ENCODE data around the gene SYNM. TPM values are rescaled to one million over a fixed set of nuclear protein-coding genes. Genes with fewer than 3 reads are reported as not detected.

Gene SYNM
- polyA plus RNA-seq, 1 donor from 2014 or later: 5.7 TPM

DNA sequence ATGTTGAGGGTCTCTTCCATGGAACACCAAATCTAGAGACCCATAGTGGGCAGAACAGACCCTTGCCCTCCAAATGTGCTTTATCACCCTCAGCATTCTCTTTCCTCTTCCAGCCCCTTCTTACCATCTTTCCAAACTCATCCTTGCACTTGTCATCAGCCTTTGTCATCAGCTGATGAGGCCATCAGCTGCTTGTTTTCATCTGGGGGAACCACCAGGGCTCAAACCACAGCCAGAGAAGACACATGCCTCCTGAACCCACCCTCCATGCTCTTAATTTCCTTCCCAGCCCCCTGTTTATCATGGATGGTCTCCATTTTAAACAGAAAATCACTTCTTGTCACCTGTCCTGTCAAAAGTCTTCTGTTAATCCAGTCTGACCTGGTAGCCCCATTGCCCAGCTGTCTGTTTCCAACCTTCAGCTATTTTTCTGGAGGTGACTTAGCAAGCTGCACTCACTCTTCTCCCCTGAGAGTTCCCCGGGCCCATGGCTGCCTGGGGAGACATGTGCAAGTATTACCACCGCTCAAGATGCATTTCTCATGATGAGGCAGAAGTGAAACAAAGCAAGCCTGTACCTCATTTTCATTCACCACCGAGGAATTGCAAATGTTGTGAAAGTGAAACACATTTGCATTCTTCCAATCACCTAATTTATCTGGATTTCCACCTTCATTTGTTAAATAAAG, 14.7 kb upstream of the SYNM start:
- no peak overlapping the region for H2AFZ ChIP-seq (ENCODE audit: low read depth, low read length)
- no peaks in the 10 kb centered on the region for H3K9me3 ChIP-seq (ENCODE audit: low read length)
- H3K4me3 ChIP-seq (ENCODE audit: low read length): no peak overlapping the region
- no peak overlapping the region for H3K9ac ChIP-seq (ENCODE audit: low read length)
- no peak overlapping the region for H3K4me2 ChIP-seq (ENCODE audit: low read length)
- H3K27me3 ChIP-seq (ENCODE audit: insufficient read depth, low read depth, low read length): no peaks in the 10 kb centered on the region
- H3K36me3 ChIP-seq (ENCODE audit: insufficient read depth, low read length): no peaks in the 10 kb centered on the region
- no peaks in the 10 kb centered on the region for H3F3A ChIP-seq (ENCODE audit: insufficient read depth, low read length, poor library complexity, severe bottlenecking)
- peak overlapping the region; percentile 39 for H3K27ac ChIP-seq (ENCODE audit: low read length)
- no peaks in the 10 kb centered on the region for H3K79me2 ChIP-seq (replicated peaks; ENCODE audit: insufficient read depth, low read length)
- no peaks in the 10 kb centered on the region for H4K20me1 ChIP-seq (ENCODE audit: insufficient read depth)
- TF ChIP-seq, protein P1, sequence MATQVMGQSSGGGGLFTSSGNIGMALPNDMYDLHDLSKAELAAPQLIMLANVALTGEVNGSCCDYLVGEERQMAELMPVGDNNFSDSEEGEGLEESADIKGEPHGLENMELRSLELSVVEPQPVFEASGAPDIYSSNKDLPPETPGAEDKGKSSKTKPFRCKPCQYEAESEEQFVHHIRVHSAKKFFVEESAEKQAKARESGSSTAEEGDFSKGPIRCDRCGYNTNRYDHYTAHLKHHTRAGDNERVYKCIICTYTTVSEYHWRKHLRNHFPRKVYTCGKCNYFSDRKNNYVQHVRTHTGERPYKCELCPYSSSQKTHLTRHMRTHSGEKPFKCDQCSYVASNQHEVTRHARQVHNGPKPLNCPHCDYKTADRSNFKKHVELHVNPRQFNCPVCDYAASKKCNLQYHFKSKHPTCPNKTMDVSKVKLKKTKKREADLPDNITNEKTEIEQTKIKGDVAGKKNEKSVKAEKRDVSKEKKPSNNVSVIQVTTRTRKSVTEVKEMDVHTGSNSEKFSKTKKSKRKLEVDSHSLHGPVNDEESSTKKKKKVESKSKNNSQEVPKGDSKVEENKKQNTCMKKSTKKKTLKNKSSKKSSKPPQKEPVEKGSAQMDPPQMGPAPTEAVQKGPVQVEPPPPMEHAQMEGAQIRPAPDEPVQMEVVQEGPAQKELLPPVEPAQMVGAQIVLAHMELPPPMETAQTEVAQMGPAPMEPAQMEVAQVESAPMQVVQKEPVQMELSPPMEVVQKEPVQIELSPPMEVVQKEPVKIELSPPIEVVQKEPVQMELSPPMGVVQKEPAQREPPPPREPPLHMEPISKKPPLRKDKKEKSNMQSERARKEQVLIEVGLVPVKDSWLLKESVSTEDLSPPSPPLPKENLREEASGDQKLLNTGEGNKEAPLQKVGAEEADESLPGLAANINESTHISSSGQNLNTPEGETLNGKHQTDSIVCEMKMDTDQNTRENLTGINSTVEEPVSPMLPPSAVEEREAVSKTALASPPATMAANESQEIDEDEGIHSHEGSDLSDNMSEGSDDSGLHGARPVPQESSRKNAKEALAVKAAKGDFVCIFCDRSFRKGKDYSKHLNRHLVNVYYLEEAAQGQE (IDR thresholded peaks at IDR 0.05; ENCODE audit: borderline replicate concordance): no peak
- TF ChIP-seq MXI1 (conservative IDR thresholded peaks at IDR 0.05; ENCODE audit: poor library complexity, severe bottlenecking): no peak
- no peak for TF ChIP-seq TAF1 (IDR thresholded peaks at IDR 0.05; ENCODE audit: low read depth)
- TF ChIP-seq POLR2AphosphoS5 (IDR thresholded peaks at IDR 0.05): no peak
- no peak for TF ChIP-seq SMC3 (conservative IDR thresholded peaks at IDR 0.05; ENCODE audit: poor library complexity)
- TF ChIP-seq, protein P2, sequence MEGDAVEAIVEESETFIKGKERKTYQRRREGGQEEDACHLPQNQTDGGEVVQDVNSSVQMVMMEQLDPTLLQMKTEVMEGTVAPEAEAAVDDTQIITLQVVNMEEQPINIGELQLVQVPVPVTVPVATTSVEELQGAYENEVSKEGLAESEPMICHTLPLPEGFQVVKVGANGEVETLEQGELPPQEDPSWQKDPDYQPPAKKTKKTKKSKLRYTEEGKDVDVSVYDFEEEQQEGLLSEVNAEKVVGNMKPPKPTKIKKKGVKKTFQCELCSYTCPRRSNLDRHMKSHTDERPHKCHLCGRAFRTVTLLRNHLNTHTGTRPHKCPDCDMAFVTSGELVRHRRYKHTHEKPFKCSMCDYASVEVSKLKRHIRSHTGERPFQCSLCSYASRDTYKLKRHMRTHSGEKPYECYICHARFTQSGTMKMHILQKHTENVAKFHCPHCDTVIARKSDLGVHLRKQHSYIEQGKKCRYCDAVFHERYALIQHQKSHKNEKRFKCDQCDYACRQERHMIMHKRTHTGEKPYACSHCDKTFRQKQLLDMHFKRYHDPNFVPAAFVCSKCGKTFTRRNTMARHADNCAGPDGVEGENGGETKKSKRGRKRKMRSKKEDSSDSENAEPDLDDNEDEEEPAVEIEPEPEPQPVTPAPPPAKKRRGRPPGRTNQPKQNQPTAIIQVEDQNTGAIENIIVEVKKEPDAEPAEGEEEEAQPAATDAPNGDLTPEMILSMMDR (IDR thresholded peaks at IDR 0.05; ENCODE audit: poor library complexity, severe bottlenecking): no peak
- no peak for TF ChIP-seq EZH2 (IDR thresholded peaks at IDR 0.05; ENCODE audit: borderline replicate concordance, insufficient read depth, low read length, poor library complexity, severe bottlenecking)
- TF ChIP-seq RAD21 (conservative IDR thresholded peaks at IDR 0.05): no peak
- no peak for TF ChIP-seq EP300 (conservative IDR thresholded peaks at IDR 0.05; ENCODE audit: poor library complexity, severe bottlenecking)
- no peaks in the 10 kb centered on the region for H3K9me2 ChIP-seq (ENCODE audit: insufficient read depth, low read length)

DNA sequence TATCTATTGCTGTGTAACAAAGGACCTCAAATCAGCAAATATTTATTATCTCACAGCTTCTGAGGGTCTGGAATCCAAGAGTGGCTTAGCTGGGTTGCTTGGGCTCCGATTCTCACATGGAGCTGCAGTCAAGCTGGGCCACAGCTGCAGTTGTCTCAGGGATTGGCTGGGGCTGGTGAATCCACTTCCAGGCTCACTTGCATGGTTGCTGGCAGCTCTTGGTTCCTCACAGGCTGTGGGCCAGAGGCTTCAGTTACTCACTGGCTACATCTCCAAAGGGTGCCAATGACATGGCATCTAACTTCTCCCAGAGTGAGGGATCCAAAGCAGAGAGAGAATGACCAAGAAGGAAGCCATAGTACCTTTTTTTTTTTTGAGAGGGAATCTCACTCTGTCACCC, 13.9 kb upstream of the SYNM start:
- H3K79me2 ChIP-seq (replicated peaks; ENCODE audit: insufficient read depth, low read length): no peaks in the 10 kb centered on the region
- H3K4me2 ChIP-seq (ENCODE audit: low read length): no peak overlapping the region
- no peaks in the 10 kb centered on the region for H3K9me3 ChIP-seq (ENCODE audit: low read length)
- H4K20me1 ChIP-seq (ENCODE audit: insufficient read depth): no peaks in the 10 kb centered on the region
- TF ChIP-seq, protein P1 (IDR thresholded peaks at IDR 0.05; ENCODE audit: borderline replicate concordance): no peak
- TF ChIP-seq MXI1 (conservative IDR thresholded peaks at IDR 0.05; ENCODE audit: poor library complexity, severe bottlenecking): no peak
- TF ChIP-seq POLR2AphosphoS5 (IDR thresholded peaks at IDR 0.05): no peak
- TF ChIP-seq, protein P2 (IDR thresholded peaks at IDR 0.05; ENCODE audit: poor library complexity, severe bottlenecking): no peak
- no peak for TF ChIP-seq TAF1 (IDR thresholded peaks at IDR 0.05; ENCODE audit: low read depth)
- no peak for TF ChIP-seq SMC3 (conservative IDR thresholded peaks at IDR 0.05; ENCODE audit: poor library complexity)
- TF ChIP-seq RAD21 (conservative IDR thresholded peaks at IDR 0.05): no peak
- no peak for TF ChIP-seq EZH2 (IDR thresholded peaks at IDR 0.05; ENCODE audit: borderline replicate concordance, insufficient read depth, low read length, poor library complexity, severe bottlenecking)
- TF ChIP-seq EP300 (conservative IDR thresholded peaks at IDR 0.05; ENCODE audit: poor library complexity, severe bottlenecking): no peak
- H3K27ac ChIP-seq (ENCODE audit: low read length): peak overlapping the region; percentile 39
- no peaks in the 10 kb centered on the region for H3K9me2 ChIP-seq (ENCODE audit: insufficient read depth, low read length)
- no peak overlapping the region for H2AFZ ChIP-seq (ENCODE audit: low read depth, low read length)
- no peak overlapping the region for H3K9ac ChIP-seq (ENCODE audit: low read length)
- H3K36me3 ChIP-seq (ENCODE audit: insufficient read depth, low read length): no peaks in the 10 kb centered on the region
- H3K27me3 ChIP-seq (ENCODE audit: insufficient read depth, low read depth, low read length): no peaks in the 10 kb centered on the region
- H3F3A ChIP-seq (ENCODE audit: insufficient read depth, low read length, poor library complexity, severe bottlenecking): no peaks in the 10 kb centered on the region
- no peak overlapping the region for H3K4me3 ChIP-seq (ENCODE audit: low read length)
